Upper lobe of left lung (tissue), 4 donors: Measurements from ENCODE around the gene TMEM201.

ENCODE experiments used
- EP300 ChIP-seq, 4 donors: sonication (generic); formaldehyde crosslinking; IDR thresholded peaks; one replicate each; pipeline ENCODE4 v1.5.1; 2017; ENCODE audit warnings: antibody characterized with exemption in 4 of 4, control low read depth in 2 of 4
- POLR2A ChIP-seq, 4 donors: fragments of 450-650 bp; IDR thresholded peaks; one replicate each; pipeline ENCODE4 v1.5.1; 2016 to 2017; ENCODE audit warnings: antibody characterized with exemption in 4 of 4, mild to moderate bottlenecking in 2 of 4
- POLR2AphosphoS5 ChIP-seq, 2 donors: sonication (generic); formaldehyde crosslinking; IDR thresholded peaks; one replicate each; pipeline ENCODE4 v1.5.1; 2017; ENCODE audit warnings: antibody characterized with exemption in 2 of 2
- TF ChIP-seq, protein P1 (sequence below), 6 experiments: fragments of 450-650 bp in 4 of 6; fragments of 200-600 bp in 2 of 6; sonication (generic) in 2 of 6; IDR thresholded peaks; one replicate each; pipeline ENCODE4 v1.5.1; 2016 to 2019; ENCODE audit warnings: antibody characterized with exemption in 6 of 6

DNA sequence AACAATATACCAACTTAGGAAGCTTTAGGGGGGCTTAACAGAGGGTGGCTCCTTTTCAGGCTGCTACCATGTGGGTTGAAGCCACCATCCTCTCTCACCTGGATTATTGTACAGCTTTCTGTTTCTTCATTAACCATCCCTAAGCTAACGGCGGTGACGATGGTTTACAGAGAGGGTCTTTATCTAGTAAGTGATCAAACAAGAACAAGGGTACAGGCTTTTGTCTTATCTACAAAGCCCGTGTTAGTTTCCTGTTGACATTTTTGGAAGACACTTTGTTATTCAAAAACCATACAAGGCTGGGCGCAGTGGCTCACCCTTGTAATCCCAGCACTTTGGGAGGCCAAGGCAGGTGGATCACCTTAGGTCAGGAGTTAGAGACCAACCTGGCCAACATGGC, 29.0 kb upstream of the TMEM201 start:
- TF ChIP-seq POLR2A (IDR thresholded peaks at IDR 0.05) (no peak), POLR2AphosphoS5 (IDR thresholded peaks at IDR 0.05) (no peak), EP300 (IDR thresholded peaks at IDR 0.05) (no peak)
- TF ChIP-seq, protein P1, sequence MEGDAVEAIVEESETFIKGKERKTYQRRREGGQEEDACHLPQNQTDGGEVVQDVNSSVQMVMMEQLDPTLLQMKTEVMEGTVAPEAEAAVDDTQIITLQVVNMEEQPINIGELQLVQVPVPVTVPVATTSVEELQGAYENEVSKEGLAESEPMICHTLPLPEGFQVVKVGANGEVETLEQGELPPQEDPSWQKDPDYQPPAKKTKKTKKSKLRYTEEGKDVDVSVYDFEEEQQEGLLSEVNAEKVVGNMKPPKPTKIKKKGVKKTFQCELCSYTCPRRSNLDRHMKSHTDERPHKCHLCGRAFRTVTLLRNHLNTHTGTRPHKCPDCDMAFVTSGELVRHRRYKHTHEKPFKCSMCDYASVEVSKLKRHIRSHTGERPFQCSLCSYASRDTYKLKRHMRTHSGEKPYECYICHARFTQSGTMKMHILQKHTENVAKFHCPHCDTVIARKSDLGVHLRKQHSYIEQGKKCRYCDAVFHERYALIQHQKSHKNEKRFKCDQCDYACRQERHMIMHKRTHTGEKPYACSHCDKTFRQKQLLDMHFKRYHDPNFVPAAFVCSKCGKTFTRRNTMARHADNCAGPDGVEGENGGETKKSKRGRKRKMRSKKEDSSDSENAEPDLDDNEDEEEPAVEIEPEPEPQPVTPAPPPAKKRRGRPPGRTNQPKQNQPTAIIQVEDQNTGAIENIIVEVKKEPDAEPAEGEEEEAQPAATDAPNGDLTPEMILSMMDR (IDR thresholded peaks at IDR 0.05), result no peak
